HUDEP-2 (cell line): ENCODE measurements around the gene DDX23.
A peak's percentile ranks its signal among the peaks of the same experiment; 100 is the strongest.
"Not testable (repeated sequence)": the region's sequence is repeated elsewhere in the genome, so short reads cannot be mapped to it uniquely, and the experiment has no call there.

Source experiments
- DNase-seq, 76 experiments: peaks; one replicate each; lab custom pipeline; 2025; ENCODE audit not compliant: unreplicated experiment in 76 of 76; lab: John Stamatoyannopoulos, UW

Gene DDX23

DNA sequence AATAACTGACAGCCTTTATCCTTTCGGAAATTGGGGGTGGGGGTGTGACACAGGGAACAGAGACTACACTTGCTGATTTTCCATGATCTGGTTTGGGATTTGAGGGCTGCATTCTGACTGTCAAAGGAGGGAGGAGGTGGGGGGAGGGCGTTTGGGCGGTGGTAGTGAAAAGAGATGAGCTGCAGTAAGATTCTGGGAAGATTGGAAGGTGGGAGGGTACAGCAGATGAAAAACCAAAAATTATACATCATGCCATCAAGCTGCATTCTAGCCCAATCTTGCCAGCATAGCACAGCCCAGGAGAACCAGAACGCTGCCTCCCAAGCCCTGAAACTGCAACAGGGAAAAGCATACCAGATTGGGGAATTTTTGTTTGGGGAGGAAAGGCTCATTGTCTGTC lies 11.3 kb upstream of the DDX23 start:
- DNase-seq = no peak

DNA sequence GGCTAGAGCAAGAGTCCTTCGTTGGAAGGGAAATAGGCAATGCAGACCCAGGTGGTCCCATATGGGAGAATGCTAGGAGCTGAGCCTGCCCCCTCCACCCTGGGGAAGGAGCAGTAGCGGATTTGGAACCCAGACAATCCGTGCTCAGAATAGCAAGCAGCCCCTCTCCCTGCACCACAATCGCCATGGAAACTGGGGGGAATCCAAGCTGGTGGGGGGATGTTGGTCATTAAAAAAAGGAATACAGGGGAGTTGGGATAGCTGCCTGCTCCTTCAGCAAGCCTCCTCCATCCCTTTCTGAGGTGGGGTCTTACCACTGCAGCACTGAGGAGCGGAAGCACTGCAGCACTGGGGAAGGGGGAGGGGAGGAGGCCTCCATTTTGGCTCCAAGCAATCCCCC lies 10.8 kb upstream of the DDX23 start:
- DNase-seq = no peak

DNA sequence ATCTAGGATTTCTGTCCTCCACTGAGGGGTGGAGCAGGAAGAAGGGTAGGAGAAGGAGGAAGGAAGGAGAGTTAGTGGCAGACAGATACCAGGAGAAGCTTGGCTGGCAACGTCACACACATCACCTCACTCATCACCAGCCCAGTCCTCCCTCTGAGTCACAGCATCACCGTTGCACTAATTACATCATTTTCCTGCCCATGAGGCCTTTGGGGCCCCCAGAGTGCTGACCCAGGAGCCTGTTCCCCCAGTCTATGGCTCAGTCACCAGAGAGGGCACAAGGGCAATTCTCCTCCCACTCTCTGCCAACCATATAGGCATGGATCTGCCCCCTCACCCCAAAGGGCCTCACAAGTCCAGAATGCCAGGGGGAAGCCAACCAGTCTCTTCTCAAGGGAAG lies 9.1 kb upstream of the DDX23 start:
- no peak for DNase-seq

DNA sequence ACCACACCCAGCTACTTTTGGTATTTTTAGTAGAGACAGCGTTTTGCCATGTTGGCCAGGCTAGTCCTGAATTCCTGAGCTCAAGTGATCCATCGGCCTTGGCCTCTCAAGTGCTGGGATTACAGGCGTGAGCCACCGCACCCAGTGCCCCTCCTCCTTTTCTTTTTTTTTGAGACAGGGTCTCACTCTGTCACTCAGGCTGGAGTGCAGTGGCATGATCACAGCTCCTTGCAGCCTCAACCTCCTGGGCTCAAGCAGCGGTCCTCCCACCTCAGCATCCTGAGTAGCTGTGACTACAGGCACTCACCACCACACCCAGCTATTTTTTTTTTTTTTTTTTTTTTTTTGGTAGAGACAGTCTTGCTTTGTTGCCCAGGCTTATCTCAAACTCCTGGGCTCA lies 8.3 kb upstream of the DDX23 start:
- not testable (repeated sequence) for DNase-seq

DNA sequence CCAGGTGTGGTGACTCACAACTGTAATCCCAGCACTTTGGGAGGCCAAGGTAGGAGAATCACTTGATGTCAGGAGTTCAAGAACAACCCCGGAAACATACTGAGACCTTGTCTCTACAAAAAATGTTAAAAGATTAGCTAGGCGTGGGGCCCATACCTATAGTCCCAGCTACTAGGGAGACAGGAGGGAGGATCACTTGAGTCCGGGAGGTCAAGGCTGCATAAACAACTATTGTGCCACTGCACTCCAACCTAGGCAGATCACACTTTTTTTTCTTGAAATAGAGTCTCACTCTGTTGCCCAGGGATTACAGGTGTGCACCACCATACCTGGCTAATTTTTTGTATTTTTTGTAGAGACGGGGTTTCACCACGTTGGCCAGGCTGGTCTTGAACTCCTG lies 7.6 kb upstream of the DDX23 start:
- DNase-seq = no peak

DNA sequence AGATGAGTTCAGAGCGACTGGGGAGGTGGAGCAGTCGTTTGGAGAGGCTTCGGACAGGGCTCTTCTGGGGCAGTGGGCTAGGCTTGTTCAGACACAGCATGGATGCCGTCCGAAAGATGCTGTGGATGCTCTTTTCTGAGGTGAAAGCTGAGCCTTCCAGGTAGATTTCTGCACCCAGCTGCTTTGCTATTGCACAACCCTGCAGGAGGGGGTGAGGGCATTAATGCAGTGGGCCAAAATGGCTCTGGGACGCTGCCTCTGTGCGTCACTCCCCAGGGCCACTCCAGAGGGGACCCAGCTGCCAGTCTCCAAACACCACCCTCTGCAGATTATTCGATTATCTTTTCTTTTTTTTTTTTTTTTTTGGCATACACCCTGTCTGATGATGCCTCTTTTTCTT lies 6.1 kb upstream of the DDX23 start:
- DNase-seq = no peak

DNA sequence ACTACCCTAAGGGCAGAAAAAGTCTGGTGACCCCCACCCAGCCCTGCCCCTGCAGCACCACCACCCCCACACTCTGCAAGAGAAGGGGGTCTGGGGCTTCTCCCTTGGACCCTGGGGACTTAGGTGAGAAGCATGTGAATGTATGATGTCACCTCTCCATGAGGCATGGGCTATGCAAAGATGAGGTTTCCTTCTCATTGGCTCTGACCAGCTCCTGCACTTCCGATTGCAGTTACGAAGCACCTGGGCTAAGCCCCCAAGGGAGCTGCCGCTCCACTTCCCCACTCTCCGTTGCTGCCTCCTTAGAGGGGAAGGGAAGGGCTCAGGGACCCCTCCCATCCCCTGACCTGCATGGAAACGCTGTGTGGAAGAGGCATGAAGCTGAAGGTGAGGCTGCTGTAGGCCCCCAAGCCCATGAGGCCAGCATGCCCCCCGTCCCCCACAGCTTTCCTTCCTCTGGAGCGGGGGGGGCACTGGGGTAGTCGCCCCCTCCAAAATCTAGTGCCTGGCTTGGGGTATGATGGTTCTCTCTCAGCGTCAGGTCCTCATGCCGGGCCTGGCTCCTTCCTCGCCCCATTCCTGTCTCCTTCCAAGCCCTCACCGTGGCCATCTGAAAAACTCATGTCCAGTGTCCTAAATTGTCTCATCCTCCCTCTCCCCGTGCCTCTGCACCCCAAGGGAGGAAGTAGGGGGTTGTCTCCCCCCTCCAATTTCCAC lies 5.5 kb upstream of the DDX23 start:
- DNase-seq = no peak

DNA sequence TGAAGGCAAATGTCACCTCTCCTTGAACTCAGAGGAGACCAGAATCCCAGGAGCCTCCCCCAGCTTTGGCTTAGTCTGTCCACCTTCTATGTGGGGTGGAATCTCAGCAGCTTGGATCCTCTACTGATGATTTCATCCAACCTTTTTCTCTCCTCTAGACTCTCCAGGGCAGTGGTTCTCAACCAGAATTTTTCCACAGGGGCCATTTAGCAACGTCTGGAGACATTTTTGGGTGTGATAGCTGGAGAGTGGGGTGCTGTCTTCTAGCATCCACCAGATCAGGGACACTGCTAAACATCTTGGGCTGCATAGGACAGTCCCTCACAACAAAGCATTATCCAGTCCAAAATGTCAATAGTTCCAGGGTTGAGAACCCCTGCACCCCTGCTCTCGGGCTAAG lies 4.4 kb upstream of the DDX23 start:
- DNase-seq = no peak

DNA sequence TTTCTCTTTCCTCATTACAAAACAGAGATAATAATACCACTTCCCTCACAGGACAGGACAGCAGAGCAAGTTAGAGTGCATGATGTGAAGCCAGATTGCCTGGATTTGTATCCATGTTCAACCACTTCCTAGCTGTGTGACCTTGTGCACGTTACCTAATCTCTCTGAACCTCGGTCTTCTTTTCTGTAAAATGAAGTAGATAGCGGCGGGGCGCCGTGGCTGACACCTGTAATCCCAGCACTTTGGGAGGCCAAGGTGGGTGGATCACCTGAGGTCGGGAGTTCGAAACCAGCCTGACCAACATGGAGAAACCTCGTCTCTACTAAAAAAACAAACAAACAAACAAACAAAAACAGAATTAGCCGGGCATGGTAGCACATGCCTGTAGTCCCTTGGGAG lies 3.0 kb upstream of the DDX23 start:
- not testable (repeated sequence) for DNase-seq

DNA sequence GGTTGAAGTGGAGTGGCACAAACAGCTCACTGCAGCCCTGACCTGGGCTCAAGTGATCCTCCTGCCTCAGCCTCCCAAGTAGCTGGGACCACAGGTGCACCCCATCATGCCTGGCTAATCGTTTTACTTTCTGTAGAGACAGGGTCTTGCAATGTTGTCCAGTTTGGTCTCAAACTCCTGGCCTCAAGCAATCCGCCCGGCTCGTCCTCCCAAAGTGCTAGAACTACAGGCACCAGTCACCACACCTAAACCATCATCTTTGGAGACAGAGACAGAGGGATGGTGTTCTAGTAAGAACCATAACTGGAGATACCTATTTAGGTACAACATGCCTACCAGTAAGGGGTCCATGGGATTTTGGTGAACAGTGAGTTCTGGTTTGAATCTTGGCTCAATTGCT lies 2.5 kb upstream of the DDX23 start:
- no peak for DNase-seq

DNA sequence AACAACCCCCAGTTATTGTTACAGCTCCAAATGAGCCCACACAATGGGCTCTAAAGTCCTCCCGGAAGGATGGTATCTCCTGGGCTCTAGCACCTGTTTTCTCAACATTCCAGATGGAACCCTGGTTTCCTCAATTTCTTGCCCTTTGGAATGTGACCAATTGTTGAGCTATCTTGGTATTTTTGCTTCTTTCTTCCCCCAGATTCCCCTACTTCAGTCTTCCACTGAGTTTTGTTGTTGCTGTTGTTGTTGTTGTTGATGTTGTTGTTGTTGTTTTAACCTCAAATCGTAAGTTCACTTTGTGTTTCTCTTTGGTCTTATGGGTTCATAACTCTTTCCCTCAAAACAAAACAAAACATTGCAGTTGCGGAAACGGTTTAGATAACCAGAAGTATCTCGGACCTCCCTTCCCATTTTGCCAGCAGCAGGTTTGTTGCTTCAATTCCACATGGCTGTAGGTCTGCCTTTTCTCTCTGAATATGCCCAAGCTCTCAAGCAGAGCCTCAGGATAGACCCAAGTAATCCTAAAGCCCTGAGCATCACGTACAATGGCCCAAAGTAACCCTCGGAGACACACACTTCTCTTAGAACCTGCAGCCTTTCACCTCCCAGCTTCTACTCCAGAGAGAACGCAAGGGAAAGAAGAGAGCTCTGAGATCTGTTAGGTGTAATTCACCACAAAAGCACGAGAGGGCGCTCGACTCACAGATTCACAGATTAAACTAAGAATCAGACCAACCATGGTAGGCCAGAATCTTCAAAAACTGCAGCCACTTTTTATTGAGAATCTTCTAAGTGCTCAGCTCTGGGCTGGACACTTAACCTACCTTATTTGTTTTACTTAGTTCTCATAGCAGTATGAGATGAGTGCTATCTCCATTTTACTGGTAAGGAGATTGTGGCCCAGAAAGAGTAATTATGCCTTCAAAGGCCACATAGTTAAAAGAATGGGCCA lies 1.0 kb upstream of the DDX23 start:
- peak in 73 of 76 experiments; percentile 13 to 91 (median 75) for DNase-seq

DNA sequence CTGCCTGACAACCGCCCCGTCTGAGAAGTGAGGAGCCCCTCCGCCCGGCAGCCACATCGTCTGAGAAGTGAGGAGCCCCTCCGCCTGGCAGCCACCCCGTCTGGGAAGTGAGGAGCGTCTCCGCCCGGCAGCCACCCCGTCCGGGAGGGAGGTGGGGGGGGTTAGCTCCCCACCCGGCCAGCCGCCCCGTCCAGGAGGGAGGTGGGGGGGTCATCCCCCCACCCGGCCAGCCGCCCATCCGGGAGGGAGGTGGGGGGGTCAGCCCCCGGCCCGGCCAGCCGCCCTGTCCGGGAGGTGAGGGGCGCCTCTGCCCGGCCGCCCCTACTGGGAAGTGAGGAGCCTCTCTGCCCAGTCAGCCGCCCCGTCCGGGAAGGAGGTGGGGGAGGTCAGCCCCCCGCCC lies 9.9 kb downstream of the DDX23 start:
- DNase-seq = not testable (repeated sequence)

DNA sequence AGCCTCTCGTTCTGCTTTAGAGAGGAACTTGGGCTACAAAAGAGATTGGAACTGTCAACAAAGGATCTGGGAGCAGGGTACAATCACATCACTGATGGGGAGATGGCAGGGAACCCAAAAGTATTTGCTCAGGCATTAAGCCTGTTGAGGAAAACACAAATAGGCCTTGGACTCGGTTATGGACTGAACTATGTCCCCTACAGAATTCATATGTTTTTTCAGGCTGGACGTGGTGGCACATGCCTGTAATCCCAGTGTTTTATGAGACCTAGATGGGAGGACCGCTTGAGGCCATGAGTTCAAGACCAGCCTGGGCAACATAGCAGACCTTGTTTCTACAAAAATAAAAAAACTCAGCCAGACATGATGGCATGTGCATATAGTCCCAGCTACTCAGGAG lies 13.9 kb downstream of the DDX23 start:
- DNase-seq = no peak

DNA sequence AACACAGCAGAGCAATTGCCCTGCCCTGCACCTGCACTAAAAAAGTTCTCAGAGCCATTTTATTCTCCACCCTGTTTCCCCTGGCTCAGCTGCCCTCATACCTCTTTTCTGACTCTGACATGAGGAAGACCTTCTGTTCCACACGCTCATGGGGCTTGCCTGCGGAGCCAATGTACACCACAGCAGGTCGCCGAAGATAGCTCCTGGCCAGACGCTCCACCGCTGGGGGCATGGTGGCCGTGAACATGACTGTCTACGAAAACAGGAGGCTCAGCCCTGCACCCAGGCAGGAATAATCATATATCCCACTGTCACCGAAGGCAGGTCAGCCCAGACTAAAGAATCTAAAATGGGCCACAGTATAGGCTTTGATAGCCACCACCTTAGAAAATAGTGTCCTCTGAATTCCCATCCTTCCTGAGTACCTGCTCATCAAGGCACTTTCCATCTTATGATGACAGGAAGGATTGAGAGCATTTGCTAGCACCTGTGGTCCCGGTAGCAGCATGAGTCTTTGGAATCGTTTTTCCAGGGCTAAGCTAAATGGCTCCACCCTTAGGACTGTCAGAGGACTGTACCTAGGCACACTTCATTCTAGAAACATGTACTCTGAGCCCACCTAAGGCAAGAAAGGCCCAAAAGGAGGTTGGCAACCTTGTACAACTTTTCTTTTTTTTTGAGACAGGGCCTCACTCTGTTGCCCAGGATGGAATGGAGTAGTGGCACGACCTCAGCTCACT lies 19.5 kb downstream of the DDX23 start:
- no peak for DNase-seq

DNA sequence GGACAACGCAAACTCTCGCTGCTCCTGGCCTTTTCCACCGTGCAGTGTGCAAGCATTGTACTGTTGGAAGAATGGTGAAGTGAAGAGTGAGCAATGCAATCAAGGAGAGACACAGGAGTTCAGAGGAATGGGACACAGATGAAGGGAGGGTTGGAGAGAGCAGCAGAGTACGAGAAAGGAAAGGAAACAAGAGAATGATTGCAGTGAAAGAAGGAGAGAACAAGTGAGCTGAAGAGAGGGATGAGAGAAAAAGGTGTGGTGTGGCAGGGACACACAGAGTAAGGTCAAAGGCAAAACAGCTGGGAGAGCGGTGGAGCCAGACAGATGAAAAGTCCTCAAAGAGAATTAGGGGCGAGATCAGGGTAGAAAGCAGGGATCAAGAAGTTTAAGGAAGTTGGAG lies 20.7 kb downstream of the DDX23 start:
- DNase-seq = no peak

DNA sequence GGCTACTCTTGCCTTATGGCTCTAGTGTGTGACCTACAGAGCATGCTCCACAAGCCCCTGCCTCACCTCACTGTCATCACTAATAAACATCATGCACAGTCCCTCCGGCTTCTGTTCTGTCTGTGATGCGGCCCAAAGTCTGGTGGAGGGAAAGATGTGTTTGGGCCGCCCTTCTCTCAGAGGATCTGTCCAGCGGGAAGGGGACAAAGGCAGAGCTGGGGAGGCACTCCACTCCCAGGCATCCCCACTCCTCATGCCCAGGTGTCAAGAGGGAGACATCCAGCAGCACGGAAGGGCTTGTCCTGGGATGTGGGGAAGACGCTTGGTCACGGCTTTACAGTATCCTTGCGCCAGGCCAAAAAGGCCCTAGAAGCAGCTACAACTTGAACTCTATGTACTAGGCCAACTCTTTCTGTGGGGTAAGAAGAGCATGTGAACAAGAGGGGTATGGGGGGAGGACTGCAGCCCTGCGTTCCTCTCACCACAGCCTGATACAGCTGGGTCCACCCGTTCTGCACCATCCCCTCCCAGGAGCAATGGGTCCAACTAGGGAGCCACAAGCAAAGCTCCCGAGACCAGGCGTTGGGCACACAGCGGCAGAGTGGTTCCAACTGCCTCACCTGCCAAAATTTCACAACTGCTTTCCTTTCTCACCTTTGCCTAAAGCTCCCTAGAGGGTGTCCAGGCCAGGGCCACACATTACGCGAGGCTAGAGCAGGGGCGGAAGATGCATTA lies 23.0 kb downstream of the DDX23 start:
- no peak for DNase-seq

DNA sequence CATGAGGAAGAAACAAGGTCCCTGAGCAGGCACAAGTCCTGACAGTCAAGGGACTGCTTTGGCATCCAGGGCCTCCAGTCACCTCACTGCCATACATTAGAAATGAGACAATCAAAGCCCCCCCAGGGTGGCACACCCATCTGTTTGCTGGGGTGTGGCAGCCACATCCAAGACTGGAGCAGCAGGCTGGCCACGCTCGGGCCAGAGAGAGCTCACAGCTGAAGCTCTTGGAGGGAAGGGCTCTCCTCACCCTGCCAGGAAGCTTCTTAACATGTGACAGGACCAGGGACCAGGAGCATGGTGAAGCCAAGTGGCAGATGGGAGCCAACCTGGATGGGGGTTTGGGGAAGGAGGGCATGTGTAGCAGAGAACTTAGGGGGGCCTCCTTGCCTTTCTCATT lies 23.7 kb downstream of the DDX23 start:
- no peak for DNase-seq

DNA sequence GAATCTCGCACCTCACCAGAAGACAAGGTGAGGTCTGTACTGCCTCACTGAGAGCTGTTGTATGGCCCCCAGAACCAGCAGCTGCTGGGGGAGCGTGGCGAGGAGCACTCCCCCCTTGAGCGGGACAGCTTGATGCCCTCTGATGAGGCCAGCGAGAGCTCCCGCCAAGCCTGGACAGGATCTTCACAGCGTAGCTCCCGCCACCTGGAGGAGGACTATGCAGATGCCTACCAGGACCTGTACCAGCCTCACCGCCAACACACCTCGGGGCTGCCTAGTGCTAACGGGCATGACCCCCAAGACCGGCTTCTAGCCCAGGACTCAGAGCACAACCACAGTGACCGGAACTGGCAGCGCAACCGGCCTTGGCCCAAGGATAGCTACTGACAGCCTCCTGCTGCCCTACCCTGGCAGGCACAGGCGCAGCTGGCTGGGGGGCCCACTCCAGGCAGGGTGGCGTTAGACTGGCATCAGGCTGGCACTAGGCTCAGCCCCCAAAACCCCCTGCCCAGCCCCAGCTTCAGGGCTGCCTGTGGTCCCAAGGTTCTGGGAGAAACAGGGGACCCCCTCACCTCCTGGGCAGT lies 24.4 kb downstream of the DDX23 start:
- DNase-seq = no peak

DNA sequence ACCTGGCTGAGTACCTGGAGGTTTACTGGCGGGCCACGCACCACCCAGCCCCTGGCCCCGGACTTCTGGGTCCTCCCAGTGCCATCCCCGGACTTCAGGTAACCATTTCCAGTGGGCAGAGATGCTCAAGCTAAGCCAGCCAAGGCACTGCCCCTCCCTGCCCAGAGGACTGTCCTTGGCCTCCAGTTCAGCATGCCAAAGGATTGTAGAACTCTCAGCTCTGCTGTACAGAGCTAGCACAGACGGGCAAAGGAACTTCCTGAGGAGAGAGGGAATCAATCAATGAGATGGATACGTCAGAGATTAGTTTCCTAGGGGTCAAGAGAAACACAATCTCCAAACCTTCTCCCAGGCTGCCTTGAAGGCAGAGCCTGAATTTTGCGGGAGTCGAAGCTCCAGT lies 24.9 kb downstream of the DDX23 start:
- no peak for DNase-seq

DNA sequence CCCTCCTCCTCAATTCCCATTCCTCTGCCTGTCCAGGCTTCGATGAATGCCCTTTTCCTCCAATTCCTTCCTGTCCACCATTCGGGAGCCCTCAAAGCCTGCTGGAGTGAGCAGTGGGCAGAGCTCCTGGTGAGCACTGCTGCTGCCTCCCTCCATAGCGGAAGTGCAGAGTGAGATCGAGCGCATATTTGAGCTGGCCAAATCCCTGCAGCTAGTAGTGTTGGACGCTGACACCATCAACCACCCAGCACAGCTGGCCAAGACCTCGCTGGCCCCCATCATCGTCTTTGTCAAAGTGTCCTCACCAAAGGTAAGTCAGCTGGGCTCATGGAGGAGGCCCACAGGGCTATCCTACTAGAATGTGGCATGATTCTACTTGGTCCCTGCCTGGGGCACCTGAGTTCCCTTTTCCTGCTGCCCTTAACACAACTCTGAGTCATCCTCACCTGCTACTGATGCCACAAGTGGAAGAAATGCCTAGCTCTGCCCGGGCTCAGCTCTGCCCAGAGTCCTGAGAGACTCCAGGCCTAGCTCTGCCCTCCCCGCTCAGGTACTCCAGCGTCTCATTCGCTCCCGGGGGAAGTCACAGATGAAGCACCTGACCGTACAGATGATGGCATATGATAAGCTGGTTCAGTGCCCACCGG lies 25.6 kb downstream of the DDX23 start:
- DNase-seq = no peak
